DND-41 (cell line): Measurements from ENCODE around the gene PDXDC1.
"Not testable (repeated sequence)": the region's sequence is repeated elsewhere in the genome, so short reads cannot be mapped to it uniquely, and the experiment has no call there.

ENCODE experiments used
- EZH2 ChIP-seq: IDR thresholded peaks from 3 replicates; pipeline ENCODE4 v1.6.1; 2012; ENCODE audit warnings: borderline replicate concordance, low read depth, mild to moderate bottlenecking, moderate library complexity, low read length, inconsistent platforms; ENCODE audit not compliant: severe bottlenecking
- TF ChIP-seq, protein P1 (sequence below): IDR thresholded peaks from 2 replicates; pipeline ENCODE4 v1.5.1; 2012; ENCODE audit warnings: borderline replicate concordance, low read length, moderate library complexity, mild to moderate bottlenecking; ENCODE audit not compliant: poor library complexity, severe bottlenecking; ENCODE audit errors: extremely low read depth

DNA sequence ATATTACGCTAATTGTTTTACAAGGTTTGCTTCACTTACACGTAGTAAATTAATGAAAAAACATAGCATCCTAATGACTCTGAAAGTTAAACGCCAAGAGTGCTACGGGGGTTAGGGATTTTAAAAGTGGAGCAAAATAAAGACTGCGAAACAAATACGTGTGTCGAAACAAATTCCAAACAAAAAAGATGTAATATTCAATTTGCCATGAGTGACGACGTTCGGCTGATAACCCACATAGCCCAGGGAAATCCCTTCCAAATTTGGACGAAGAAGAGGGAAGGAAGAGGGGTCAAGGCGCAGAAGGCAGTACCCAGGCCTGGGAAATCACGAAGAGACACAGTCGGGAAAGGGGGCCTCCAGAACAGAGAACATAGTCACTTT lies 118.7 kb downstream of the PDXDC1 start:
- TF ChIP-seq, protein P1, sequence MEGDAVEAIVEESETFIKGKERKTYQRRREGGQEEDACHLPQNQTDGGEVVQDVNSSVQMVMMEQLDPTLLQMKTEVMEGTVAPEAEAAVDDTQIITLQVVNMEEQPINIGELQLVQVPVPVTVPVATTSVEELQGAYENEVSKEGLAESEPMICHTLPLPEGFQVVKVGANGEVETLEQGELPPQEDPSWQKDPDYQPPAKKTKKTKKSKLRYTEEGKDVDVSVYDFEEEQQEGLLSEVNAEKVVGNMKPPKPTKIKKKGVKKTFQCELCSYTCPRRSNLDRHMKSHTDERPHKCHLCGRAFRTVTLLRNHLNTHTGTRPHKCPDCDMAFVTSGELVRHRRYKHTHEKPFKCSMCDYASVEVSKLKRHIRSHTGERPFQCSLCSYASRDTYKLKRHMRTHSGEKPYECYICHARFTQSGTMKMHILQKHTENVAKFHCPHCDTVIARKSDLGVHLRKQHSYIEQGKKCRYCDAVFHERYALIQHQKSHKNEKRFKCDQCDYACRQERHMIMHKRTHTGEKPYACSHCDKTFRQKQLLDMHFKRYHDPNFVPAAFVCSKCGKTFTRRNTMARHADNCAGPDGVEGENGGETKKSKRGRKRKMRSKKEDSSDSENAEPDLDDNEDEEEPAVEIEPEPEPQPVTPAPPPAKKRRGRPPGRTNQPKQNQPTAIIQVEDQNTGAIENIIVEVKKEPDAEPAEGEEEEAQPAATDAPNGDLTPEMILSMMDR = not testable (repeated sequence)
- TF ChIP-seq EZH2 = not testable (repeated sequence)
